GM23338 (cell line): ENCODE data around the gene PFN1.

ENCODE experiments used
- EZH2 ChIP-seq: fragments of 200-600 bp; sonication (generic); IDR thresholded peaks from one replicate; pipeline ENCODE4 v1.8.0; 2017; ENCODE audit warnings: antibody characterized with exemption, mild to moderate bottlenecking, low read depth; ENCODE audit not compliant: unreplicated experiment
- EZH2phosphoT487 ChIP-seq: fragments of 200-600 bp; sonication (generic); IDR thresholded peaks from one replicate; pipeline ENCODE4 v1.8.1; 2018; ENCODE audit warnings: antibody characterized with exemption; ENCODE audit not compliant: unreplicated experiment
- JUNB ChIP-seq: IDR thresholded peaks from one replicate; pipeline ENCODE4 v1.6.1; 2016; ENCODE audit warnings: antibody characterized with exemption; ENCODE audit not compliant: unreplicated experiment
- POLR2AphosphoS5 ChIP-seq: IDR thresholded peaks from 2 replicates; pipeline ENCODE4 v1.6.1; 2016; ENCODE audit warnings: antibody characterized with exemption, low read depth
- TF ChIP-seq, protein P1 (sequence below), 2 experiments: fragments of 200-600 bp in 1 of 2; sonication (generic) in 1 of 2; conservative IDR thresholded peaks; 2 replicates each; pipeline versions ENCODE4 v1.5.1 to v1.6.1; 2016 to 2017; ENCODE audit warnings: antibody characterized with exemption in 2 of 2, low read depth in 2 of 2, mild to moderate bottlenecking in 2 of 2, moderate library complexity in 1 of 2
- TF ChIP-seq, protein P2 (sequence below): IDR thresholded peaks from 2 replicates; pipeline ENCODE4 v1.6.1; 2016; ENCODE audit warnings: antibody characterized with exemption
- TF ChIP-seq, protein P3 (sequence below): IDR thresholded peaks from one replicate; pipeline ENCODE4 v1.6.1; 2018; ENCODE audit warnings: antibody characterized with exemption; ENCODE audit not compliant: unreplicated experiment

DNA sequence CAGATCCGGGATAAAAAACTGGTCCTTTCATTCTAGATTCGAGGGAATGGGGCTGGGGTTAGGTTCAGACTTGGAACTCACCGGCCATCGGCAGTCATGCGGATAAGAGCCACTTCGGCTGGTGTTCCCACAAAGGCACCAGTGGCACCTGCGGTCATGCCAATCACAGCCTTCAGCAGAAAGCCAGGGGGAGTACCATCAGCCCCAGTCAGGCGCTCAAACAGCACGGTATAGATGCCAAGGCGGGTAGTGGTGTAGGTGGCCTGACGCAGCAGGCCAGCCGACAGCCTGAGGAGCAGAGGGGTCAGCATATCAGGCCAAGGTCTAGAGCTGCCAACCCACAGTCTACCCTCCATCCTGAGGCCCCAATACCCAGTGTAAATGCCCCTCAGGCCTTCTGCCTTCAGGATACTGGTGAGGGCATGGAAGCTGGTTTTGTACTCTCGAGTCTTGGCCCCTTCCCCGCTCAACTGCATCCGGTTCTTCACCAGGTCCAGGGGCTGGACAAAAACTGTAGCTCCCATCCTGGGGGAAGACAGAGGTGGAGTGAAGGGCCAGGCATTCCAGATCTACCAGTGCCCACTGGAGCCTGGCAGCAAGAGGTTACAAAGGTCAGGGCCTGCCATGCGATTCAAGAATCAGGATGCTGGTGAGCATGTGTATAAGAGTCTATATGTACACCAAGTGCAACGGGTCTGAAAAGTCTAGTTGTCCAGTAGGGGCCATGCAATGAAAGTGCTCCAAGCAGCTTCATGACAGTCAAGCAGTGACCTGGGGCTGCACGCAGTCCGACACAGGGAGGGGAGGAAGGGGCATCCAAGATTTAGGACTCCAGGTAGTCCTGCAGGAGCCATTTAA lies 9.4 kb downstream of the PFN1 start:
- TF ChIP-seq EZH2: no peak
- no peak for TF ChIP-seq EZH2phosphoT487
- TF ChIP-seq, protein P1, sequence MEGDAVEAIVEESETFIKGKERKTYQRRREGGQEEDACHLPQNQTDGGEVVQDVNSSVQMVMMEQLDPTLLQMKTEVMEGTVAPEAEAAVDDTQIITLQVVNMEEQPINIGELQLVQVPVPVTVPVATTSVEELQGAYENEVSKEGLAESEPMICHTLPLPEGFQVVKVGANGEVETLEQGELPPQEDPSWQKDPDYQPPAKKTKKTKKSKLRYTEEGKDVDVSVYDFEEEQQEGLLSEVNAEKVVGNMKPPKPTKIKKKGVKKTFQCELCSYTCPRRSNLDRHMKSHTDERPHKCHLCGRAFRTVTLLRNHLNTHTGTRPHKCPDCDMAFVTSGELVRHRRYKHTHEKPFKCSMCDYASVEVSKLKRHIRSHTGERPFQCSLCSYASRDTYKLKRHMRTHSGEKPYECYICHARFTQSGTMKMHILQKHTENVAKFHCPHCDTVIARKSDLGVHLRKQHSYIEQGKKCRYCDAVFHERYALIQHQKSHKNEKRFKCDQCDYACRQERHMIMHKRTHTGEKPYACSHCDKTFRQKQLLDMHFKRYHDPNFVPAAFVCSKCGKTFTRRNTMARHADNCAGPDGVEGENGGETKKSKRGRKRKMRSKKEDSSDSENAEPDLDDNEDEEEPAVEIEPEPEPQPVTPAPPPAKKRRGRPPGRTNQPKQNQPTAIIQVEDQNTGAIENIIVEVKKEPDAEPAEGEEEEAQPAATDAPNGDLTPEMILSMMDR (conservative IDR thresholded peaks at IDR 0.05; ENCODE audit: low read depth in 2 of 2): no peak
- no peak for TF ChIP-seq POLR2AphosphoS5
- TF ChIP-seq JUNB: no peak
- TF ChIP-seq, protein P2, sequence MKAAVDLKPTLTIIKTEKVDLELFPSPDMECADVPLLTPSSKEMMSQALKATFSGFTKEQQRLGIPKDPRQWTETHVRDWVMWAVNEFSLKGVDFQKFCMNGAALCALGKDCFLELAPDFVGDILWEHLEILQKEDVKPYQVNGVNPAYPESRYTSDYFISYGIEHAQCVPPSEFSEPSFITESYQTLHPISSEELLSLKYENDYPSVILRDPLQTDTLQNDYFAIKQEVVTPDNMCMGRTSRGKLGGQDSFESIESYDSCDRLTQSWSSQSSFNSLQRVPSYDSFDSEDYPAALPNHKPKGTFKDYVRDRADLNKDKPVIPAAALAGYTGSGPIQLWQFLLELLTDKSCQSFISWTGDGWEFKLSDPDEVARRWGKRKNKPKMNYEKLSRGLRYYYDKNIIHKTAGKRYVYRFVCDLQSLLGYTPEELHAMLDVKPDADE: no peak
- TF ChIP-seq, protein P3, sequence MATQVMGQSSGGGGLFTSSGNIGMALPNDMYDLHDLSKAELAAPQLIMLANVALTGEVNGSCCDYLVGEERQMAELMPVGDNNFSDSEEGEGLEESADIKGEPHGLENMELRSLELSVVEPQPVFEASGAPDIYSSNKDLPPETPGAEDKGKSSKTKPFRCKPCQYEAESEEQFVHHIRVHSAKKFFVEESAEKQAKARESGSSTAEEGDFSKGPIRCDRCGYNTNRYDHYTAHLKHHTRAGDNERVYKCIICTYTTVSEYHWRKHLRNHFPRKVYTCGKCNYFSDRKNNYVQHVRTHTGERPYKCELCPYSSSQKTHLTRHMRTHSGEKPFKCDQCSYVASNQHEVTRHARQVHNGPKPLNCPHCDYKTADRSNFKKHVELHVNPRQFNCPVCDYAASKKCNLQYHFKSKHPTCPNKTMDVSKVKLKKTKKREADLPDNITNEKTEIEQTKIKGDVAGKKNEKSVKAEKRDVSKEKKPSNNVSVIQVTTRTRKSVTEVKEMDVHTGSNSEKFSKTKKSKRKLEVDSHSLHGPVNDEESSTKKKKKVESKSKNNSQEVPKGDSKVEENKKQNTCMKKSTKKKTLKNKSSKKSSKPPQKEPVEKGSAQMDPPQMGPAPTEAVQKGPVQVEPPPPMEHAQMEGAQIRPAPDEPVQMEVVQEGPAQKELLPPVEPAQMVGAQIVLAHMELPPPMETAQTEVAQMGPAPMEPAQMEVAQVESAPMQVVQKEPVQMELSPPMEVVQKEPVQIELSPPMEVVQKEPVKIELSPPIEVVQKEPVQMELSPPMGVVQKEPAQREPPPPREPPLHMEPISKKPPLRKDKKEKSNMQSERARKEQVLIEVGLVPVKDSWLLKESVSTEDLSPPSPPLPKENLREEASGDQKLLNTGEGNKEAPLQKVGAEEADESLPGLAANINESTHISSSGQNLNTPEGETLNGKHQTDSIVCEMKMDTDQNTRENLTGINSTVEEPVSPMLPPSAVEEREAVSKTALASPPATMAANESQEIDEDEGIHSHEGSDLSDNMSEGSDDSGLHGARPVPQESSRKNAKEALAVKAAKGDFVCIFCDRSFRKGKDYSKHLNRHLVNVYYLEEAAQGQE: no peak
